HG02610 (cell line): ENCODE data around the gene ITPRID2.
"Not testable (repeated sequence)": the region's sequence is repeated elsewhere in the genome, so short reads cannot be mapped to it uniquely, and the experiment has no call there.

Experiments used
- ATAC-seq: cut with Tn5 transposase; IDR thresholded peaks from one replicate; pipeline ENCODE4 v1.9.1; 2021; ENCODE audit warnings: mild to moderate bottlenecking, moderate library complexity; ENCODE audit not compliant: unreplicated experiment

ITPRID2 gene

DNA sequence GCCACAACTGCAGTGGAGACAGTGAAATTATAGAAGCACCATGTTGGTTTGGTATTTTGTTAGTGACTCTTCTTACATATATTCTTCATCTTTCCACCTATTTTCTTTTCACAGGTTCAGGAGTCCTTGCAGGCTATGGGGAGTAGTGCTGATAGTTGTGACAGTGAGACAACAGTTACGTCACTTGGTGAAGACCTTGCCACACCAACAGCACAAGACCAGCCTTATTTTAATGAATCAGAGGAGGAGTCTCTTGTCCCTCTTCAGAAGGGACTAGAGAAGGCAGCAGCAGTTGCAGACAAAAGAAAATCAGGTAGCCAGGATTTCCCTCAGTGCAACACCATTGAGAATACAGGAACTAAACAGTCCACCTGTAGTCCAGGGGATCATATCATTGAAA lies 23.6 kb downstream of the ITPRID2 start:
- no peak for ATAC-seq

DNA sequence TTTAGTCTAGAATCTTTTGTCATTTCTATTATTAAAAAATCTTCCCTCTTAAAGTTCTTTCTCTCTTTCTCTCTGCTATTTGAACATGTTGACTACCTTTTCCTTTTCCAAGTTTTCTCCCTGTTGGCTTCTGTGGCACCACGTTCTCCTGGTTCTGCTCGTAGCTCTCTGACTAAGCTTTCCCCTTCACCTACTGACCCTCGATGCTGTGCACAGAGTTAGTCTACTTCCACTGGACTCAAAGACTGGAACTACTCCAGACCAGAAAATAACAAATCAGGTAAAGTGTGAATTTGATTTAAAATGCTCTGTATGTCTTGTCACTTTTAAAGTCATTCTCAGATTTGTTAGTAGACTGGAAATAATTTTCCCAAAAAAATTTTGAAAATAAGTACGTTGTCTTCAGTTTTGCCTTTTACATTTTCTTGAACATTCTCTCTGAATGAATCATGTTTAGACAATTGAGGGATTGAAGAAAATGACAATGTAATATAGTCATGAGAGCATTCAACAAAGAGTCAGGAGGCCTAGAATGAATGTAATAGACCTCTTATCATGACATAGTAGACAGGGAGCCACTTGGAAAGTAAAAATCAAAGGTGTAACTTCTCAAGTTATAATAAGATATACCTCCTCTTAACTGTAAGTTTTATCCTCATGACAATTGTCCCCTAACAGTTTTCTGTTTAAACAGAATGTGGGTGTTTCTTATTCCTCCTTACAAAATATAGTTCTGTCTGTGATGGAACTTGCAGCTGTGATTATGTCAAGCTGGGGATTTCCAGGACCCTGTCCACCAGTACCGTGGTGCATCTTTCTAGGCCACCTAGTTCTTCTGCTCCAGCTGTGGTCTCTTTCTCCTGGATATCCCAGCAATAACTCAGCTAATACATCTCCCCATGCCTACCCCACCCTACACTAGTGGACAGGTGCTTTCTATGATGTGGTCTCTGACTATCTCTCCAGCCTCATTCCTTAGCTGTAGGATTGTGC lies 25.5 kb downstream of the ITPRID2 start:
- no peak for ATAC-seq

DNA sequence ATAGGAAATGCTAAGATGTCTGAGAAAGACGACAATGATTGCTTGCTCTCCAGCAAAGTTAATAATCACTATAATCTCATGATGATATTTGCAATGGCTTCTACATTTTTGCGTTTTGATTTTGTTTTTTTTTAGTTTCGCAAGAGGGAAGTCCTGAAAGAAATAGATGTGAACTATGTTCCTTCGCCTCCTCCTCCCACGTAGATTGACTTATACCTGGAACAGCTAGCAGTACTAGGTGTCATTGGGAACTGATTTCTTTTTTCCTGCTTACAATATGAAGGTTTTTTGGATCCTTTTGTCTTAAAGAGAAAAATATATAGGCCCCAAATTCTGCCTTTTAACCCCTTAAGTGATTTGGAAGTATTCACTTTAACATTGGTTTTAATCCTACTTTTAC lies 26.7 kb downstream of the ITPRID2 start:
- ATAC-seq, result no peak

DNA sequence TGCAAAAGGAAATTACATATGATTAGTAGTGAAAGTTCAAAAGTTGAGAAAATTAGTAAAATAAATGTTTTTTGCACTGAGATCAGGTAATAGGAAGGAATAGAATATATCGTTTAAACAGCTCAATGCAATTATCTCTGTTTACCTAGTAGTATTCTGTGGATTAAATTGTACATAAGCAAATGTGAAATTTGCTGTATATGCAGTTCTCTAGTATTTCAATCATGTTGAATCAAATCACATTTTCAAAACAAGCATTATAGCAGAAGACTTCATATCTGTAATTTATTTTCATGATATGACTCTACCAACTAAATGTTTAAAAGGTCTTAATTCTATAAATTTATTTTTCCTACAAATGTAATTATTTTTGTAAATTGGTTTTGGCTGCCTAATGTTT lies 31.6 kb downstream of the ITPRID2 start:
- ATAC-seq, result no peak

DNA sequence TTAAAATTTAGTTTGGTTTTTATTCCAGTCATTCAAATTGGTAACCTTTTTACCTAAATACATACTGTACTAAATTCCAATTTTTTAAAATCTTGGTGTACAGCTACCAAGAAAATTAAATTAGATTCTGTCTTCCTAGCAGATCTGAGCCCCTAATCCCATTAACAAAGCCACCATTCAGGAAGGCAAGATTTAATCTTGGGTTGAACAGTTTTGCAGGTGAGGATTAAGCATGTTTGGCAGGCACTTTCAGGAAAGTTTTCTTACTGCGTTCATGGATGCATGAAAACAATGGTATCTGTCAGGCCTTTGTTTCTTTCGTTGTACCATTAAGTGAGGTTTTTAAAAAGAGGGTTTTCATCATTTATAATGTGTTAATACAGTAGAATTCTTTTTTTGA lies 32.8 kb downstream of the ITPRID2 start:
- ATAC-seq, result no peak

DNA sequence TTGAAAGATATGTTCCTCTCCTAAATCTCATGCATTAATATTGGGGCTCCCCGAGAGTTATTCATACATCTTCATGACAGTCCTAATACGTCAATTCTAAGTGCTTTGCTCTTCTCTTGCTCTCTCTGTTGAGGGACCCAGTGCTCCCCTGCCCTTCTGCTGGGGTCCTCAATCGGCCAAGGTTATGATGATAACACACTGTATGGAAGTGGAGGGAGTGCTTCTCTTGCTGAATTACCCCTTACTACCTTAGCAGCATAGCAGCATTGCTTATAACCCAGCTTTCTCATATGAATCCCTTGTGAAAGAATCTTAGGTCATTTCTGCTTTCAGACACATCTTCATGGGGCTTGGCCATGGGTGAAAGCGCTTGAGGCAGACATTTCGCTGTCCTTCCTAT lies 43.2 kb downstream of the ITPRID2 start:
- no peak for ATAC-seq

DNA sequence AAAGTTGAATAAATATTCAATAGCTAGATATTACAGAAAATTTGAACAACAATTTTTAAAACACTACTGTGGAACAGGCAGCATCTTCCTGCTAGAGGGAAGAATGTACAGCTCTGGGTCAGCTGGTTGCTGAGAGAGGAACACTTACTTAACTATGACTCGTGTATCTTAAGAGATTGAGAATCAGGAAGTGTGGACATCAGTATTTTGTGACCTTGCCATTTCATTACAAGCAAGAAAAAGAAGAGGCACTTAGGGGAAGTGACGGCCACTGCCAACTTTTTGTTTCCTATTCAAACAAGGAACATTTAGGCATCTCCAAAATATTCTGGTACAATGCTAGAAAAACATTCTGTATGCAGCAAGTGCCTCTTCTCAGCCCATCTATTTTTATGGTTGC lies 45.9 kb downstream of the ITPRID2 start:
- no peak for ATAC-seq

DNA sequence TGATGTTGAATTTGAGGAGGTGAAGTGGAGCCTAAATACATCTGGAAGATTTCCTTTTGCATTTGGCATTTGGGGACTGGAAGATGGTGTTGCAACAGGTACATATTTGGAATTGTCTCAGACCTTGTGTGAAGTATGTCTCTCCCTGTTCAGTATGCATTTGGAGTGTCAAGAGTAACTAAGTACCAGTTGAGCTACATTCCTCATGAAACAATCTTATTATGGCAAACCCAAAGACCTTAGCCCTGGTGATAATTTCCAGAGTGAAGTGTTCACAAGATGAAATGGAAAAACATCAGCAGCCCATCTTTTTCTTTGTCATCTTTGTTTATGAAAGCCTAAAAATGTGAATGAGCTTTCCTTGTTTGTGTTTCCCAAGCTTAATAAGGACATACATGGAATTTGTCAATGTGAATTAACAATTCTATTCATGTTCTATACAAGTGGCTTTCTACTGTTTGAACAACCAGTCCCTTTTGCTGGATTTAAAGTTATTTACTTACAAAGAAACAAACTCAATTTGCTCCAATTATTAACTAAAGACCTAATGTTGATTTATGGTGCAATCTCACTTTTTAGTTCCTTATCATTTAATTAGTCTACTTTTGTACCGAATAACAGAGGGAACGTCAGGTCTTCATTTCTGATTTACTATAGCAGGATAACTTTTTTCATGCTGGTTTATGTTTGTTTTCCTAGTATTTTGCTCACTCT lies 52.0 kb downstream of the ITPRID2 start:
- ATAC-seq, result no peak

DNA sequence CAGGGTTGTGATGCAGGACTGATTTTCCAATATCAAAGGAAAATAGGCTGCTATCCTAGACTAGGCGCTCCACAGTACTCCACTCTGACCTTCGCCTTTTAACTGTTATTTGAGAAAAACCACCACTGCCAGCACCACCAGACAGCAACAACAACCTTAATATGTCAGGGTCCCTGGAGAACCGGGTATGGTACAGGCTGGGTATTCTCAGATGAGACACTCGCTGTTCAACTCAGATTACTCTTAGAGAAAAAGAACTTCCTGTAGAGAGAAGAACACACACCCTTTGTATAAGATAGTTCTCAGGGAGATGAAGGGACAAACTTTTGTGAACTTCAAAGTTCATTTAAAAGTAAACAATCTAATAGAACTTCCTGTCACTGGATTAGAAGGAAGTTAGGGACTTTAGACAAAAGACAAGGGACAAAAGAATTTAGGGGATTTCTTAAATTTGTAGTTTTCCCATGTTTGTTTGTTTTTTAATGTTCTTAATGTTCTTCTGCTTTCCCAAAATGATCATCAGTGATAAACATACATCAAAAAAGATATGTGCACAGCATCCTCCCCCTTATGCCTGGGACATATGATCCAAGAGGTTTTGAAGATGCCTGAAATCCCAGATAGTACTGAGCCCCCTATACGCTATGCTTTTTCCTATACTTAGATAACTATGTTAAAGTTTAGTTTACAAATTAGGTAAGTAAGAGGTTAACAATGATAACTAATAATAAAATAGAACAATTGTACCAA lies 52.8 kb downstream of the ITPRID2 start:
- no peak for ATAC-seq

DNA sequence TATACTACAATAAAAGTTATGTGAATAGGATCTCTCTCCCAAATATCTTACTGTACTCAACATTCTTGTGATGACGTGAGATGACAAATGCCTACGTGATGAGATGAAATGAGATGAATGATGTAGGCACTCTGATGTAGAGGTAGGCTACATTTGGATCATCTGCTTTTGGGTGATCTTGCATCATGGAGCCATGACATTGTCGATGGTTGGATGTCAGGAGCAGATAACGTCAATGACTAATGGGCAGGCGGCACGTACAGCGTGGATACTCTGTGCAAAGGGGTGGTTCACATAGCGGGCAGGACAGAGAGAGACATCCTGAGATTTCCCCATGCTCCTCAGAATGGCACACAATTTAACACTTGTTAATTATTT lies 53.4 kb downstream of the ITPRID2 start:
- no peak for ATAC-seq

DNA sequence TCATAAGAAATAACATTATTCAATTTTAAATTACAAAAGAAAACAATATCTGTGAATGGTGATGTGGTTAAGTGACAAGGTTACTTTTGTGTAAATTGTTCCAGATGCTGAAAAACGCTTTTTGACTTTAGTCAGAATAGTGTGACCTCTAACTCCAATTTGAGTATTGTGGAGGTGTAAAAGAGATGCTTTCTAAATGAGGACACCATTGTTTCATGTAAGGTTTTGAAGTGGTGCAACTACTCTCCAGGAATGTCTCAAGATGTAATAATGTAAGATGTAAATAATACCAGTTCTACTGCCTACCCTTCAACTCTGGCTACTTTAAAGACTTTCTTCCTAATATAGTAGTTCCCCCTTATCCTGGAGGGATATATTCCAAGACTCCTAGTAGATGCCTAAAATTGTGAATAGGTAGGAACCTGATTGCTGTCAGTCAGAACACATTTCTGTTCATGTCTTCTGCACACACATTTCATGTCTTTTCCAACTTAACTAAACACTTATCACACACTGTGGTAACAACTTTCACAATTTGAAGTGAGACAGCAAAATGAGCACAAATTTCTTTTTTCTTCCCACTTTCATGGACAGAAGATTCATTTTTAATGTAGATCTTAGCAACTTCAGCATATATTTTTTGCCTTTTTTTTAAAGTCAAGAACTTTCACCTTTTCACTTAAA lies 55.1 kb downstream of the ITPRID2 start:
- peak; percentile 66 for ATAC-seq

DNA sequence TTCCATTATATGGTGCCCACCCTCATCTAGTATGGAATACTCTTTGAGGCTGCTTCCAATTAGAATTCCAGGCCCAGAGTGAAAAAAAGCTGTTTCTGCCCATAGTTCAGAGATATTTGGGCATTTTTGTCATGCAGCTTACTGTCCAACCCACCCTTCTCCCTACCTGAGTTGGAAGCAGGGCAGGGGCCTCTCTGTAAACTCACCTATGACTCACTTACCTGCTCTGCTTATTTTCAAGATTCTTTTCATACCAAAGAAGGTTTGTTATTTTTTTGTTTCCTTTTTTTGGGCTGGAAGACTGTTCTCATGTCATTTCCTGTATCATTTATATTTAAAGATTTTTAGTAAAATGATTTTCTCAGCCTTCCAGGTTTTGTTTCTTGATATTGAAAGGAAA lies 55.7 kb downstream of the ITPRID2 start:
- no peak for ATAC-seq

DNA sequence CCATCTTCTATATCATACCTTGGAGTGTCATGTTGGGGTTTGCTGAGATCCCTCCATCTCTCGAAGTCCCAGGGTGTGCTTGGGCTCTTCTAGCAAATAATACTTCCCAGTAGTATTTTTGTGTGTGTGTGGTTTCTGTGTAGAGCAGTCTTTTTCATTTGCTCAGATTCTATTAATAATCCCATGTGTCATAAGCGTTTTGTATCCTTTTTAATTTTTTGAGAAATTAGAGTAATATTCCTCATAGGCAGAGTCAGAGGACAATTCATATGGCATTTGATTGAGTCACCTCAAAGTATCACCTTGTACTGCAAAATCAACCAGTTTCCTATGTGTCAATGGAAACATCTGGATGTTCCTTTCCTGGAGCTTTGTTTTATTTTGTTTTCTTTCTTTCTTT lies 56.7 kb downstream of the ITPRID2 start:
- ATAC-seq, result no peak

DNA sequence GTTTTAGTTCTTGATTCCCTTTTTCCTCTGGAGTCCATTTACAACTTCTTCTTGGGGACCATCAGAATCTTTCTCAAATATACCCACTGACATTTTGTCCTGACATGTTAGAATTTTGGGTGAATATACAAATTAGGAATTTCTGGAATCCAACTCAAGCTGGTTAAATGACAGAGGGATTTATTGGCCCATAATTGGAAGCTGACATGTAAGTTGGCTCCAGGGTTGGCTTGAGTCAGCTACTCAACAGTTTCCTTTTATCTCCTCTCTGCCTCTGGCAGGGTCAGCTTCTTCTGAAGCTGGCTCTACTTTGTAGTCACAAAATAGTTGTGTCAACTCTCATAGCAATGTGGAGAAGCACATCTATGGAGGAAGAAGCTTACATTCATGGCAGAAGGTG lies 57.5 kb downstream of the ITPRID2 start:
- ATAC-seq, result no peak

DNA sequence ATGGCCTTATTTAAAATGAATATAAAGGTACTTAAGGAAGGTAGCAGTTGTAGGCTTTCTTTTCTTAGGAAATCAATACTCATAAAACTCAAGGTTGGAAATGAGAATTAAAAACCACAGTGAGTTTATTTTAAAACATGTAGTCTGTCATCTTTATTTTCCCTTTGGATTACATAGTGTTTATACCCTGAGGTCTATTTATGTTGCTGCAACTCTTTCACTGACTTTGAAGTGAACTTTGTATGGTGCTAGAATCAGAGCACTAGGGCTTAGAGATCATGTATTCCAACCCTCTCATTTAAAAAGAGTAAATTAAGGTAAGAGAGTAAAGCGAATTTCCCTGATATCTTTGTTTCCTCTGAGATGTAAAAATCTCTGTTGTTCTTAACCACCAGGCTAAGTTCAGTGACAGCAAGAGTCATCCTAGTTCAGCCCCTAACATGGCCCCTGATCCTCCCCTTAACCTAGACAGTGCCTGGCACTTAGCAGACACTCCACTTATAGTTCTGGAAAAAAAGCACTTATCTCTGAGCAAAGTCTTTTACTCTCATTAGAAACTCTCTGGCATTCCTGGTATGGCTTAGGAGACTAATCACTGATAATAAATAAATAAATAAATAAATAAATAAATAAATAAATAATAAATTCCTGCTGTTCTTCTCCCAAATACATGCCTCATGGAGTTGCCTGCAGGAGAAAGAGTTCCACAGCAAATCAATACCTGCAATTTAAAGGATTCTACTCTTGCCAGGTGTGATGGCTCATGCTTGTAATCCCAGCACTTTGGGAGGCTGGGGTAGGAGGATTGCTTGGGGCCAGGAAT lies 61.1 kb downstream of the ITPRID2 start:
- ATAC-seq, result no peak

DNA sequence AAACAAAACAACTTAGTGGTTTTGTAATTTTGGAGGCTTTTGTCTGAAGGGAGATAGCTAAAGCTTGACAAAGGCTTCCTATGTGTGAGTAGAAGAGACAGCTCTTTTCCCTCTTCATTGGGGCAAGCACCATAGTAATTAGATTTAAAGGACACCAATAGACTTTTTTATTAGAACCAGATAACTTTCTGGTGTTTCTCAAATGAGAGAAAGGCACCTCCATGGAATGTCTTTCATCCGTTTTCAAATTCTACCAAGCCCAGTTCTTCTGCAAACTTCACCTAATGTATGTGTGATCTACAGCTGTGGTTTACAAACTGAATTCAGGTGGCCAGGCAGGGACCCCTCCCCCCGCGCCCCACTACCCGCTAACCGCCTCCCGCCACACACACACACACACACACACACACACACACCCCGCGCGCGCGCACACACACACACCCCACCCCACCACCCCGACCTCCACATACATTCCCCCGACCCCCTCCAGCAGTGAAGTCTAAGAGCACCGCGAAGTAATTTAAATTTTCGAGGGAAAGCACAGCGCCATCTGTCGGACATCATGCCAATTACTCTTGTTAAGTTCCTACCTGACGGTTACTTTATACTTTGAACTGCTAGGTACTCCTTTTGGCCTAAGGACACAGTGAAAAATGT lies 62.5 kb downstream of the ITPRID2 start:
- ATAC-seq, result peak; percentile 70

DNA sequence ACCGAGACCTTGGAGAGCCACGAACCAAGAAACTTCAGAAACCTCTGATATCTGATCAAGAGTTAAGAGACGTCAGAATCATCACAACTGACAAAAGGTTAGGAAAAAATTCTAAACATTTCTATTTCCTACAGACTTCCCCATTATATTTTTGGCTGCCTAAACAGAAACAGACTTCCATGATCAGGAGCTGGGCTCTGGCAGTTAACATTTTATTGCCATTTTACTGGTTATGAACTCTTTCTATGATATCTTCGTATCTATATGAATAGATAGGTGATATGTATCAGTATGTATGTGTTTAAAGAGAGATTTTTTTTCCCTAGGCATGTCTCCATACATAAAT lies 63.0 kb downstream of the ITPRID2 start:
- no peak for ATAC-seq

DNA sequence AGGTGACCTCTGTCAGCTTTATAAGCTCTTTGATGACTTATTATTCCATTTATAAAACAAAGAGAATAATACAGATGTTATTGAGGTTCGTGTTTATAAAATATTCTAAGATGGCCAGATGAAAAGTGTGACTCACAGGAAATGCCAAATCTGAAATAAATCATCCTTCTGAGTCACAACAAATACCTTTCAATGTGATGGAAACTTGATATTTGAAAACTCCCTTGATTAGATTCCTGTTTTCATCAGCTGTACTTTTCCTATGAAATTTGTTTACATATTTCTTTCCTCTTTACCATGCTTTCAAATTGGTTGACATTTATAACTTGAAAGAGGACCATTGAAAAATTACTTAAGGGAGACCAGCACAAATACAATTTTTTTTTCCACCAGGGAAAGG lies 63.5 kb downstream of the ITPRID2 start:
- ATAC-seq, result no peak

DNA sequence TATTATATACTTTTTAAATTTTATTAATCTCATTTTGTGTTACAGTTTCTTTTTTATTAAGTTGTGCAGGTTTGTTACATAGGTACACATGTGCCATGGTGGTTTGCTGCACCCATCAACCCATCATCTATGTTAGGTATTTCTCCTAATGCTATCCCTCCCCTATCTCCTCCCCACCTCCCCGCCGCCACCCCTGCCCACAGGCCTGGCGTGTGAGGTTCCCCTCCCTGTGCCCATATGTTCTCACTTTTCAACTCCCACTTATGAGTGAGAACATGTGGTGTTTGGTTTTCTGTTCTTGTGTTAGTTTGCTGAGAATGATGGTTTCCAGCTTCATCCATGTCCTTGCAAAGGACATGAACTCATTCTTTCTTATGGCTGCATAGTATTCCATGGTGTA lies 64.3 kb downstream of the ITPRID2 start:
- not testable (repeated sequence) for ATAC-seq

DNA sequence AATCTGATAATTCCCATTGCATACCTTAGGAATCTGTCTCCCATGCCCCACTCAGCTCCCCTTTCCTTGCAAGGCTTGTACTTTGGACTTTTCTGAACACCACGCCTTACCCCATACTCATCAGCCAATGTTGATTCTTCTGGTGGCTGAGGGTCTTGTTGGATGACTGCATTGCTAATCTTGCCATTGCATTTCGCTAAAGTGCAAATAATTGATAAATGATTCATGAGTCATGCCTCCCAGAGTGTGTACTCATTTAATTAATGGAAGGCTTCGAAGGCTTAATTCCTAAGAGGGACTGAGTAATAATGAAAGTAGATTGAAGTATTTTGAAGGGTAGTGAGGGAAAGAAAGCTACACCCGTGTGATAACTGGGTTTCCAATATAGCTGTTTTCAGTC lies 66.1 kb downstream of the ITPRID2 start:
- no peak for ATAC-seq
